ENCODE data around the gene ZCCHC17. TPM values are rescaled to one million over a fixed set of nuclear protein-coding genes. Genes with fewer than 3 reads are reported as not detected.

The ZCCHC17 gene
- polyA plus RNA-seq, 1 experiment: 39.2 TPM

- Histone ChIP-seq H3K27me3 (ENCODE audit: control insufficient read depth, insufficient read depth, low read length) (no peaks in the 10 kb centered on the region), H3K4me3 (ENCODE audit: low read depth, low read length) (no peak overlapping the region), H3K36me3 (ENCODE audit: control insufficient read depth, insufficient read depth, low read length) (peaks cover 3% of the 10 kb centered on the region; the same call in 1 of the 2 replicates)
- POLR2A ChIA-PET: no interaction called here
- CTCF ChIA-PET: no interaction called here
- TF ChIP-seq CTCF (IDR thresholded peaks at IDR 0.05; ENCODE audit: insufficient read depth, low read depth, low read length): no peak
- no peak for DNase-seq (ENCODE audit: low read depth)
Observed at GRCh38 chr1:31324093-31324492, 27.3 kb downstream of the ZCCHC17 start.

- peaks cover 3% of the 10 kb centered on the region; the same call in 1 of the 2 replicates for H3K36me3 ChIP-seq (ENCODE audit: control insufficient read depth, insufficient read depth, low read length)
- POLR2A ChIA-PET: no interaction called here
- CTCF ChIA-PET: interaction anchor here (0.9 to 1.0 kb wide), 2 partner anchors 13 to 144 kb away, joined by 3 read pairs; no protein-coding TSS in a partner anchor
- no peak for TF ChIP-seq CTCF (IDR thresholded peaks at IDR 0.05; ENCODE audit: insufficient read depth, low read depth, low read length)
- no peak for DNase-seq (ENCODE audit: low read depth)
- no peaks in the 10 kb centered on the region for H3K27me3 ChIP-seq (ENCODE audit: control insufficient read depth, insufficient read depth, low read length)
- H3K4me3 ChIP-seq (ENCODE audit: low read depth, low read length): no peak overlapping the region
Observed at GRCh38 chr1:31324992-31325391, 28.2 kb downstream of the ZCCHC17 start.

- peaks cover 3% of the 10 kb centered on the region; the same call in 1 of the 2 replicates for H3K36me3 ChIP-seq (ENCODE audit: control insufficient read depth, insufficient read depth, low read length)
- CTCF ChIA-PET: interaction anchor here (0.6 to 1.8 kb wide), 6 partner anchors 9 to 524 kb away, joined by 3 to 5 read pairs (median 4); no protein-coding TSS in a partner anchor
- no peak for TF ChIP-seq CTCF (IDR thresholded peaks at IDR 0.05; ENCODE audit: insufficient read depth, low read depth, low read length)
- H3K27me3 ChIP-seq (ENCODE audit: control insufficient read depth, insufficient read depth, low read length): no peaks in the 10 kb centered on the region
- no peak for DNase-seq (ENCODE audit: low read depth)
- H3K4me3 ChIP-seq (ENCODE audit: low read depth, low read length): no peak overlapping the region
- POLR2A ChIA-PET: no interaction called here
Observed at GRCh38 chr1:31326461-31326860, 29.6 kb downstream of the ZCCHC17 start.

GRCh38 chr1:31327381-31327780 lies 30.5 kb downstream of the ZCCHC17 start:
- no peak for TF ChIP-seq CTCF (IDR thresholded peaks at IDR 0.05; ENCODE audit: insufficient read depth, low read depth, low read length)
- DNase-seq (ENCODE audit: low read depth): no peak
- CTCF ChIA-PET: interaction anchor here (0.5 to 3.8 kb wide), 5 partner anchors 8 to 143 kb away, joined by 3 to 17 read pairs (median 4); no protein-coding TSS in a partner anchor
- Histone ChIP-seq H3K36me3 (ENCODE audit: control insufficient read depth, insufficient read depth, low read length) (peaks cover 3% of the 10 kb centered on the region; the same call in 1 of the 2 replicates), H3K27me3 (ENCODE audit: control insufficient read depth, insufficient read depth, low read length) (no peaks in the 10 kb centered on the region), H3K4me3 (ENCODE audit: low read depth, low read length) (no peak overlapping the region)
- POLR2A ChIA-PET: no interaction called here

- ChIA-PET CTCF (interaction anchor here (0.8 to 3.0 kb wide), 4 partner anchors 13 to 152 kb away, joined by 3 to 34 read pairs (median 4); no protein-coding TSS in a partner anchor), POLR2A (no interaction called here)
- H3K36me3 ChIP-seq (ENCODE audit: control insufficient read depth, insufficient read depth, low read length): 0 out of 2 replicates have a peak, but pooled peaks cover 1% of the 10 kb centered on the region
- no peaks in the 10 kb centered on the region for H3K27me3 ChIP-seq (ENCODE audit: control insufficient read depth, insufficient read depth, low read length)
- no peak overlapping the region for H3K4me3 ChIP-seq (ENCODE audit: low read depth, low read length)
- peak; percentile 8 for DNase-seq (ENCODE audit: low read depth)
- TF ChIP-seq CTCF (IDR thresholded peaks at IDR 0.05; ENCODE audit: insufficient read depth, low read depth, low read length): peak; percentile 67
Observed at GRCh38 chr1:31335007-31335406, 38.2 kb downstream of the ZCCHC17 start.

Data from BJ (cell line).